Subcutaneous abdominal adipose tissue (tissue), 5 donors: Measurements from ENCODE around the gene RFTN1.

Experiments used
- H3K27ac ChIP-seq: one replicate; pipeline ENCODE4 v1.7.0; 2013; ENCODE audit warnings: low read depth, mild to moderate bottlenecking, inconsistent platforms, low read length, moderate library complexity
- H3K27me3 ChIP-seq, 5 donors: one replicate each; pipeline ENCODE4 v1.7.0; 2013; ENCODE audit warnings: low read length in 5 of 5, inconsistent platforms in 1 of 5; ENCODE audit not compliant: control insufficient read depth in 5 of 5, insufficient read depth in 4 of 5
- H3K36me3 ChIP-seq, 5 donors: one replicate each; pipeline ENCODE4 v1.7.0; 2013; ENCODE audit warnings: low read length in 5 of 5; ENCODE audit not compliant: control insufficient read depth in 5 of 5, insufficient read depth in 5 of 5
- H3K4me1 ChIP-seq, 5 donors: one replicate each; pipeline ENCODE4 v1.7.0; 2013; ENCODE audit warnings: low read length in 5 of 5, mild to moderate bottlenecking in 3 of 5, moderate library complexity in 1 of 5; ENCODE audit not compliant: control insufficient read depth in 5 of 5, insufficient read depth in 5 of 5
- H3K4me3 ChIP-seq, 5 donors: one replicate each; pipeline ENCODE4 v1.7.0; 2013; ENCODE audit warnings: low read length in 5 of 5, low read depth in 1 of 5
- H3K9ac ChIP-seq, 5 donors: one replicate each; pipeline ENCODE4 v1.7.0; 2013; ENCODE audit warnings: low read length in 5 of 5, mild to moderate bottlenecking in 4 of 5, moderate library complexity in 3 of 5
- H3K9me3 ChIP-seq, 5 donors: one replicate each; pipeline ENCODE4 v1.7.0; 2013; ENCODE audit warnings: low read length in 5 of 5; ENCODE audit not compliant: control insufficient read depth in 5 of 5
- donor health status: healthy.
- donor health status: healthy.
- donor health status: healthy.
- donor health status: healthy.
- donor health status: healthy.

Gene RFTN1

DNA sequence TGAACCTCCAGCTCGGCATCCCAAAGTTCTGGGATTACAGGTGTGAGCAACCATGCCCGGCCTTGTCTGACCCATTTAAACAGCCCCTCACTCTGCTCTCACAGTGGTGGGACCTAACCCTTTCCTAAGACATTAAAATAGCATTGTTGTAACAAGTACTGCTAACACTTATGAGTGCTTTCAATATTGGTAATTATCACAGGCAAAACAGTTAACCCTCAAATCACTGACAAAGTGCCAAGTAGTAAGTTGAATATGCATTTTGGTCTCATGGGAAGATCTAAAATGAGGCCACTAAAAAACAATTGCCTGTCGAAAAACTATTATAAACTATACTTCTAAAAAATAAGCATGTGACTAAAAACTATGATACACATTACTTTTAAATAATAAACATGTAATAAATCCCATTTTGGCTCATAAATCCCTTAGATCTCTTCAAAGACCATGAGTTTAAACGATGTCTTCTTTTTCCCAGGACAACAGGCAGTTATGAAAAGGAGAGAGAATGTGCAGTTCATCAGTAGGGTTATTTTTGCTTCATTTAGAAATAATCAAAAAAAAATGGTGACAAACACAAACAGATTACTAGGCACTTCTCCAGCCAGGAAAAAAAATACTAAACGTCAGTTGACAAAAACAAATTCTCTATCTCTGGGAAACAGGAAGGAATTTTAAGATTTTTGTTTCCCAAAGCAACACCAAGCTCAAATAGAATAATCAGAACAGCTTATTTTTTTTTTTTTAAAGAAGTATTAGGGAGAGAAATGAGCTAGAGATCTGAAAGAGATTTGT lies 95.4 kb downstream of the RFTN1 start:
- H3K36me3 ChIP-seq: peaks cover 0 to 4% (median 0%) of the 10 kb centered on the region in 5 donors
- H3K27me3 ChIP-seq: no peaks in the 10 kb centered on the region
- H3K27ac ChIP-seq: peak overlapping the region; percentile 32
- H3K4me3 ChIP-seq: no peak overlapping the region
- H3K9ac ChIP-seq: peak overlapping the region in 1 of 5 donors; percentile 4
- H3K9me3 ChIP-seq: no peaks in the 10 kb centered on the region
- peaks cover 4 to 45% (median 42%) of the 10 kb centered on the region in 5 donors for H3K4me1 ChIP-seq

DNA sequence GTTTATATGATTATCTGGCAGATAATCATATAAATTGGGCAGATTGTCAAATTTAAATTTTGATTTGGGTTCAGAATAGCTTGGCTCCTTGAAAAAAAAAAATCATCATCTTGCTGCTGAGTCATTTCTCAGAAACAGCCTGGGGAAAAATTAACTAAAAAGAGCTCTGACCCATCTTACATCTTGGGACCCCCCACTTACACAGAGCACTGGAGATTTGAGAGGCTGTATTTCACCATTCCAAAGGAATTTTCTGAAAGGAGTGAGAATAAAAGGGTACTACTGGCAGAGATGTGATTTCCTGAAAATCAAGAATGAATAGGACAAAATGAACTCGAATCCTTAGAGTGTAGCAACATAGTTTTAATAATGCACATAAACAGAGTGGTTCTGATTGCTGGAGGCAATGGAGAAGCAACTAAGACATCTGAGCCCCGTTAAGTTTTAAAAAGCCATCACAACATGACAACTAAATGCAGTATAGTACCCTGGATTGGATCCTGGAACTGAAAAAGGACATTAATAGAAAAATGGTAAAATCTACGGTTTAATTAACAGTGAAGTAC lies 97.5 kb downstream of the RFTN1 start:
- no peaks in the 10 kb centered on the region for H3K27me3 ChIP-seq
- no peaks in the 10 kb centered on the region for H3K9me3 ChIP-seq
- peak overlapping the region in 1 of 5 donors; percentile 21 for H3K9ac ChIP-seq
- peak overlapping the region; percentile 72 for H3K27ac ChIP-seq
- H3K36me3 ChIP-seq: peaks cover 0 to 7% (median 0%) of the 10 kb centered on the region in 5 donors
- H3K4me3 ChIP-seq: no peak overlapping the region
- H3K4me1 ChIP-seq: peaks cover 4 to 54% (median 51%) of the 10 kb centered on the region in 5 donors

DNA sequence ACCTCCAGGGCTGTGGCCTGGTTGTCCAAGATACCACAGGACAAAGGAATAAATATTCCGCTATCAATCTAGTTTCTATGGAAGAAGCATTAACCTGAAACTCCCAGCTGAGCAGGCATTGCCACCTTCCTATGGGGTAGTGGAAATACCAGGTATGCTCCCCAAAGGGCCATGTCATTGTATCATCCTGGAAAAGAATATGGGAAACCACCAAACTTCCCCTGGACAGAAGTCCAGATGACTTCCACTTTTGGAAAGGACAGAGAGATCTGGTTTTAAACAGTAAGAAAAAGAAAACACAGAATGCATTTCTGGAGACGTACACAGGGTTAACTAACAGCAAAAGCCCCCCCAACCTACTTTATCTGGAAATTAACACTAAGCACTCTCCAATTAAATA lies 100.2 kb downstream of the RFTN1 start:
- H3K27ac ChIP-seq: peak overlapping the region; percentile 33
- H3K9ac ChIP-seq: no peak overlapping the region
- no peak overlapping the region for H3K4me3 ChIP-seq
- no peaks in the 10 kb centered on the region for H3K27me3 ChIP-seq
- no peaks in the 10 kb centered on the region for H3K9me3 ChIP-seq
- peaks cover 4 to 17% (median 8%) of the 10 kb centered on the region in 5 donors for H3K36me3 ChIP-seq
- H3K4me1 ChIP-seq: peaks cover 0 to 50% (median 36%) of the 10 kb centered on the region in 5 donors

DNA sequence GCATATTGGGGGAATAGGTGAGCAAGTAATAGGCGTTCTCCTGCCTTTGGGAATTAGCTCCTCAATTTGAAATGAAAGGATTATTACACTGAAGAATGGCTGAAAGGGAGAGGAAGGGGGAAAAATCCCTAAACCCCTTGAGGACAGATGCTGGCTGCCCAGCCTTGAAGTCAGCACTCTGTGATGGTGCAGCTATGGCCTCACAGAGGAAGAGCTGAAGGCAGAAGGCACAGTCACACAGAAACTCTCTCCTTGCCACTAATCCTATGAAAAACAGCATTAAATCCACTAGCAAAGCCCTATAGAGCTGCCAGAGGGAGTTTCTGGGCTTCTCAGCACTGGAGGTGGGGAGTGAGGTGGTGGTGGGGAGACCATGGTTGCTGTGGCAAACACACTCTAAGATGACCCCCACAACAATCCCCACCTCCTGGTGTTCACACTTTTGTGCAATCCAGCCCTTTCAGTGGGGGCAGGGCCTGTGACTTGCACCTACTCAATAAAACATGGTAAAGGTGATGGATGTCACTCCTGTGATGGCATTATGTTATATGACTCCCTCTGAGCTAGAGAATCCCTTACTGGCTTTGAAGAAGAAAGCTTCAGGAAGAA lies 101.2 kb downstream of the RFTN1 start:
- Histone ChIP-seq H3K4me3 (no peak overlapping the region), H3K4me1 (peaks cover 0 to 50% (median 36%) of the 10 kb centered on the region in 5 donors), H3K36me3 (peaks cover 5 to 21% (median 8%) of the 10 kb centered on the region in 5 donors), H3K9me3 (no peaks in the 10 kb centered on the region), H3K27ac (no peak overlapping the region), H3K27me3 (no peaks in the 10 kb centered on the region), H3K9ac (no peak overlapping the region)

DNA sequence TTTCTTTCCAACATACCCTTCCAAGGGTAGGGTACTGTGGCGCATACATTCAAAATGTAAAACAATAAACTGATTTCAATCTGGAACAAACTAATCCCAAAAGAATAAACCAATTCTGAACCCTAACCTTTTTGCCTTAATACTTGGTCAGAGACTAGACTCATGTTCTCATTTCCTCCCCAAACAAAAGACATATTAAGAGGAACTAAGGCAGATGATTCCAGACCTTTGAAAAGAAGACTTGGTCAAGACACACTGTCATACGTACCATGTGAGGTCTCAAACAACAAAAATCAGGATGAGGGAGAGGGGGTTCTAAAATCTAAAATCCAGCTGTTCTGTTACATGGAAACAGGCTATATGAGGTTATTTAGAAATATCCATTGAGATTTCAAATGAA lies 102.1 kb downstream of the RFTN1 start:
- Histone ChIP-seq H3K4me3 (no peak overlapping the region), H3K9me3 (no peaks in the 10 kb centered on the region), H3K9ac (no peak overlapping the region), H3K27me3 (no peaks in the 10 kb centered on the region), H3K27ac (no peak overlapping the region), H3K4me1 (peaks cover 0 to 53% (median 34%) of the 10 kb centered on the region in 5 donors), H3K36me3 (peaks cover 5 to 21% (median 8%) of the 10 kb centered on the region in 5 donors)

DNA sequence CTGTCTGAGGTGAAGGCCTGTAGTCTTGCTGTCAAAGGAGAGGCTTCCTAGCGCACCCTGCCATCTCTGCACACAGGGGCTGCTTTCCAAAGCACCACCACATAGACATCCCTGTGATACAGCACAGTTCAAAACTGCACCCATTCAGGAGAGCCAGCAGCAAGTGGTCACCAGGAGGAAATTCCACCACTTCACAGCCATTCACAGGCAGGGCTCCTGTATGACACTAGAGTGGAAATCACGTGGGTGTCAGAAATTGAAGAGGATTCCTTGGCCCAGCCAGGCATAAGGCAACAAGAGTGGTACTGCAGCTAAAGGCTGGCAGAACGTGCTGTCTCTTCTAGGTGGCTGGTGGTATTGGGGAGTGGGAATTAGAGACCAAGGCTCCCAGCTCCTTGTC lies 102.8 kb downstream of the RFTN1 start:
- no peak overlapping the region for H3K4me3 ChIP-seq
- H3K27ac ChIP-seq: peak overlapping the region; percentile 4
- no peaks in the 10 kb centered on the region for H3K9me3 ChIP-seq
- no peaks in the 10 kb centered on the region for H3K27me3 ChIP-seq
- H3K9ac ChIP-seq: peak overlapping the region in 1 of 5 donors; percentile 7
- H3K36me3 ChIP-seq: peaks cover 5 to 21% (median 8%) of the 10 kb centered on the region in 5 donors
- peaks cover 0 to 45% (median 26%) of the 10 kb centered on the region in 5 donors for H3K4me1 ChIP-seq

DNA sequence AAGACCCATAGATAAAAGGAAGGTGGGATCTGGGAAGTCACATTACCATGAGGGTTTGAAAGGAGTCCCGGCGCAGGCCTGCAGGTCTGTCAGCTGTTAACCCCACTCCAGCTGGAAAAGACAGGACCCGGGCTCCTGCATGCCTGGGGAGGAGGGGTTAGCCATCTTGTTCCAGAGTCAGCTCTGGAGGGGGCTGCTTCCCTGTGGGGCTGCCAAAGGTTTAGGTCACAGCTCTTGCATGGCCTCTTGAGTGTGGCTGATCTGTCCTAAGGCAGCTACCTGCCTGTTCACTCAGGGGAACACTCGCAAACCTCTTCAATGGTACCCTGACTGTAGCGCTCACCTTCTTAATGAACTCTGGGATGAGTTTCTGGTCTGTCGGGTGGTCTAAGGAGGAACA lies 104.5 kb downstream of the RFTN1 start:
- Histone ChIP-seq H3K4me1 (peaks cover 0 to 42% (median 25%) of the 10 kb centered on the region in 5 donors), H3K36me3 (peaks cover 5 to 17% (median 8%) of the 10 kb centered on the region in 5 donors), H3K27ac (peak overlapping the region; percentile 83), H3K4me3 (no peak overlapping the region), H3K9ac (no peak overlapping the region), H3K9me3 (no peaks in the 10 kb centered on the region), H3K27me3 (no peaks in the 10 kb centered on the region)

DNA sequence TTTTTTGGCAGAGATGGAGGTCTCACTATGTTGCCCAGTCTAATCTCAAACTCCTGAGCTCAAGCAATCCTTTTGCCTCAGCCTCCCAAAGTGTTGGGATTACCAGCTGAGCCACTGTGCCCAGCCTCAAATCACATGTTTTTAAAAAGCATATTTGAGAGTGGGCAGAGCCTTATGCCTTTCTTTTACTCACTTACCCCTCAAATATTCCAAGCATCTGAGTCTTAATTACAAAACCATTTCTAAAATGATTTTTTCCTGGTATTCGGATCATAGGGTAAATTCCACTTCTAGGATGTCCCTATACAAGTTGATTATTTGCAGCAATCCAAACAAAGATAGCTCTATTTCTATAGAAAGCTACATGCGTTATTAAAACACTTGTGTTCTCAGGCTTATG lies 106.1 kb downstream of the RFTN1 start:
- Histone ChIP-seq H3K9ac (peak overlapping the region in 3 of 5 donors; percentile 19 to 69 (median 32)), H3K36me3 (peaks cover 5 to 14% (median 11%) of the 10 kb centered on the region in 5 donors), H3K27me3 (no peaks in the 10 kb centered on the region), H3K4me3 (no peak overlapping the region), H3K27ac (peak overlapping the region; percentile 83), H3K4me1 (peaks cover 0 to 41% (median 25%) of the 10 kb centered on the region in 5 donors), H3K9me3 (no peaks in the 10 kb centered on the region)

DNA sequence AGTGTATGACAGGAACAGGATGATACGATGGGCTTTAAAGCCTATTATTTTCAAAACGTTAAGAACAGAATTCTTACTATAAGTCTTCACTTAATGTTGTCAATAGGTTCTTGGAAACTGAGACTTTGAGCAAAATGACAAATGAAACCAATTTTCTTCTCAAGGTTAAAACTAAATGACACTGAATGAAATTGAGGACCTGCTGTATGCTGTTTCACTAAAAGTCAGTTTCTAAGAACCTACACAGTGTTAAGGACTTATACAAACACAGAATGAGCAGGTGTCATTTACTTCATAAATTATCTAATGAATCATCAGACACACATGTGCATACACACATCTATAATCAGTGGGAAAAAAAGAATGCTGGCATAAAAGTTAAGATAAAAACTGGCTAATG lies 106.9 kb downstream of the RFTN1 start:
- peaks cover 0 to 39% (median 31%) of the 10 kb centered on the region in 5 donors for H3K4me1 ChIP-seq
- H3K9ac ChIP-seq: peak overlapping the region in 1 of 5 donors; percentile 8
- no peak overlapping the region for H3K4me3 ChIP-seq
- H3K9me3 ChIP-seq: no peaks in the 10 kb centered on the region
- H3K36me3 ChIP-seq: peaks cover 5 to 14% (median 11%) of the 10 kb centered on the region in 5 donors
- peak overlapping the region; percentile 83 for H3K27ac ChIP-seq
- no peaks in the 10 kb centered on the region for H3K27me3 ChIP-seq

DNA sequence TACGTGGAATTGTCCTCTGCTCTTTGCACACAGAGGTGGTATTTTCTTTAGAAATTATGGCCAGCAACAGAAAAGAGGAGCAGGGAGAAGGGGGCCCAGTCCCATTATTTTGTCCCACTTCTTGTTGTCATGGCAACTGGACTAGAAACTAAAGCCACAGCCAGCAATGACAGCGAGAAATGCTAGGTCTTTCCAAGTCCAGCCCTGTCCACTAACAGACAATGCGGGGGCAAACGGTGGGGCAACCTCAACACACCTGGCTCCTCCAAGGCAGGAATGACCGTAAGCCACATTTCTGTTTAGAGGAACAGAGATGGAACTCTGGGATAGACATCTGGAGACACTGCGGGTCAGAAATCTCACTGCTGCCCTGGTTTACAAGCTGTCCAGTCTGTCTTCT lies 107.3 kb downstream of the RFTN1 start:
- Histone ChIP-seq H3K4me1 (peaks cover 0 to 38% (median 31%) of the 10 kb centered on the region in 5 donors), H3K9me3 (no peaks in the 10 kb centered on the region), H3K4me3 (no peak overlapping the region), H3K27ac (peak overlapping the region; percentile 83), H3K36me3 (peaks cover 5 to 14% (median 11%) of the 10 kb centered on the region in 5 donors), H3K27me3 (no peaks in the 10 kb centered on the region), H3K9ac (peak overlapping the region in 1 of 5 donors; percentile 8)
